K562 (cell line): ENCODE results near the gene ZFP64. TPM values are rescaled to one million over a fixed set of nuclear protein-coding genes. Genes with fewer than 3 reads are reported as not detected.

Source experiments
- ATAC-seq: fragments of 200-7000 bp; cut with Tn5 transposase; 3 replicates; pipeline ENCODE4 v1.9.1; 2020; ENCODE audit warnings: moderate library complexity
- BruUV-seq: library from RNA; stranded (reverse); fragments of 400-500 nt; replicated peaks from 2 replicates; lab custom pipeline; 2021; lab: Mats Ljungman, UMichigan
- CTCF ChIA-PET: fragments of 300-600 bp; formaldehyde crosslinking; extraction: SDS; loops from one replicate; lab custom pipeline; 2021; ENCODE audit warnings: low intra/inter-chr PET ratio; lab: Yijun Ruan, JAX
- POLR2A ChIA-PET: fragments of 300-600, 350-650 bp; sonication (Branson Sonifier 250); formaldehyde crosslinking; extraction: SDS; loops from one replicate; lab custom pipeline; 2021; ENCODE audit warnings: antibody characterized with exemption, inconsistent platforms; lab: Yijun Ruan, JAX
- DNase-seq, 4 experiments: peaks; one replicate each; pipeline versions ENCODE4 v3.0.0 to v3.0.0-alpha.2; 2011 to 2018; ENCODE audit warnings: low spot score in 3 of 4, mixed read lengths in 3 of 4; ENCODE audit errors: extremely low read depth in 1 of 4
- FAIRE-seq: peaks from 2 replicates; lab custom pipeline; 2011; peaks lifted over from hg19 to GRCh38; lab: Jason Lieb, UNC
- H2AFZ ChIP-seq: 2 replicates; pipeline ENCODE4 v1.6.0; 2011; ENCODE audit warnings: low read depth, low read length, control low read depth, inconsistent platforms
- H3K27ac ChIP-seq: fragments of 200-600 bp; 3 replicates; pipeline ENCODE4 v1.8.0; 2011; ENCODE audit warnings: low read depth, mild to moderate bottlenecking, control low read depth, inconsistent platforms, low read length, moderate library complexity, mixed read lengths; ENCODE audit errors: extremely low read depth
- H3K27me3 ChIP-seq, 2 experiments: fragments of 300-600 bp in 1 of 2; 2 replicates in 1 of 2; 3 replicates in 1 of 2; pipeline versions ENCODE4 v1.6.0 to v1.8.0; 2011; ENCODE audit warnings: inconsistent platforms in 2 of 2, low read length in 2 of 2, mild to moderate bottlenecking in 1 of 2, mixed read lengths in 1 of 2, moderate library complexity in 1 of 2; ENCODE audit not compliant: control insufficient read depth in 2 of 2, insufficient read depth in 2 of 2
- H3K36me3 ChIP-seq: fragments of 300-600 bp; 3 replicates; pipeline ENCODE4 v1.8.0; 2011; ENCODE audit warnings: mild to moderate bottlenecking, low read length, inconsistent platforms; ENCODE audit not compliant: control insufficient read depth, insufficient read depth
- H3K4me1 ChIP-seq, 2 experiments: fragments of 200-600 bp in 1 of 2; replicated peaks in 1 of 2; 2 replicates in 1 of 2; 3 replicates in 1 of 2; pipeline versions ENCODE4 v1.5.1 to v1.8.0; 2011; ENCODE audit warnings: inconsistent platforms in 2 of 2, low read length in 2 of 2, mild to moderate bottlenecking in 1 of 2, mixed read lengths in 1 of 2, moderate library complexity in 1 of 2; ENCODE audit not compliant: control insufficient read depth in 2 of 2, insufficient read depth in 2 of 2
- H3K4me2 ChIP-seq: 2 replicates; pipeline ENCODE4 v1.6.1; 2011; ENCODE audit warnings: low read length, control low read depth, inconsistent platforms, mixed read lengths; ENCODE audit not compliant: insufficient read depth
- H3K4me3 ChIP-seq: fragments of 200-600 bp; sonication (generic), shearing (Covaris generic); 2 replicates; pipeline ENCODE4 v1.5.1; 2016; ENCODE audit warnings: control low read depth, inconsistent platforms
- H3K79me2 ChIP-seq: fragments of 200-600 bp; 3 replicates; pipeline ENCODE4 v1.8.0; 2011; ENCODE audit warnings: low read length, inconsistent platforms; ENCODE audit not compliant: control insufficient read depth, insufficient read depth
- H3K9ac ChIP-seq, 2 experiments: 2 replicates each; pipeline versions ENCODE4 v1.6.0 to v1.6.1; 2011; ENCODE audit warnings: low read depth in 2 of 2, low read length in 2 of 2, control low read depth in 1 of 2, inconsistent platforms in 1 of 2, mild to moderate bottlenecking in 1 of 2, mixed read lengths in 1 of 2; ENCODE audit not compliant: insufficient read depth in 1 of 2
- H3K9me1 ChIP-seq: one replicate; pipeline ENCODE4 v1.6.0; 2011; ENCODE audit warnings: inconsistent platforms, mild to moderate bottlenecking, low read length, moderate library complexity; ENCODE audit not compliant: control insufficient read depth, insufficient read depth
- H3K9me3 ChIP-seq: replicated peaks from 2 replicates; pipeline ENCODE4 v1.5.1; 2011; ENCODE audit warnings: low read depth, low read length, inconsistent platforms; ENCODE audit not compliant: control insufficient read depth, insufficient read depth
- H4K20me1 ChIP-seq: replicated peaks from 2 replicates; pipeline ENCODE4 v1.6.1; 2011; ENCODE audit warnings: low read length, inconsistent platforms, mixed read lengths; ENCODE audit not compliant: control insufficient read depth, insufficient read depth
- CTCFL ChIP-seq: IDR thresholded peaks from 2 replicates; pipeline ENCODE4 v1.6.1; 2011; ENCODE audit warnings: borderline replicate concordance, low read depth, mild to moderate bottlenecking, moderate library complexity, low read length; ENCODE audit not compliant: insufficient read depth, poor library complexity, severe bottlenecking
- ELF1 ChIP-seq: fragments of 200-800 bp; sonication (Bioruptor generic); IDR thresholded peaks from 2 replicates; pipeline ENCODE4 v1.6.1; 2016; ENCODE audit warnings: missing genetic modification characterization, missing compliant biosample characterization
- MGA ChIP-seq: fragments of 450-650 bp; IDR thresholded peaks from 2 replicates; pipeline ENCODE4 v1.6.1; 2016; ENCODE audit warnings: mild to moderate bottlenecking, moderate library complexity
- NRF1 ChIP-seq, 2 experiments: fragments of 450-650 bp; IDR thresholded peaks in 1 of 2; conservative IDR thresholded peaks in 1 of 2; 2 replicates each; pipeline ENCODE4 v1.6.1; 2014; ENCODE audit warnings: mild to moderate bottlenecking in 2 of 2
- RCOR1 ChIP-seq, 2 experiments: IDR thresholded peaks; 2 replicates each; pipeline ENCODE4 v1.6.1; 2012; ENCODE audit warnings: low read depth in 2 of 2, low read length in 2 of 2, borderline replicate concordance in 1 of 2, improper control_type of control experiment in 1 of 2
- ZNF57 ChIP-seq: fragments of 450-650 bp; formaldehyde crosslinking; IDR thresholded peaks from 2 replicates; pipeline ENCODE4 v1.4.0; 2020; ENCODE audit warnings: mild to moderate bottlenecking, moderate library complexity
- whole genome bisulfite sequencing: fragments of 100-300 bp; shearing (Covaris generic); methylation state at CpG from one replicate; pipeline ENCODE4 v1.1.6; 2016; ENCODE audit warnings: low coverage, mixed read lengths; ENCODE audit not compliant: insufficient coverage; ENCODE audit errors: missing lambda C conversion rate; 5-methylcytosine and 5-hydroxymethylcytosine counted together
- in situ Hi-C: fragments of 300-500 bp; cut with MboI; formaldehyde crosslinking; loops from 4 replicates; pipeline ENCODE4 v1.15.0; 2018; ENCODE audit warnings: inconsistent platforms, mixed read lengths
- intact Hi-C: fragments of 100-400 bp; cut with micrococcal nuclease; formaldehyde crosslinking; loops from 2 replicates; pipeline ENCODE4 v1.14.2; 2022
- polyA plus RNA-seq, 8 experiments: library from polyadenylated mRNA; depleted of rRNA in 4 of 8; stranded (reverse) in 5 of 8; unstranded in 3 of 8; fragments of >200 nt; fragmentation: Nextera tagmentation in 2 of 8; fragmentation: Illumina TruSeq in 1 of 8; extraction: Ambion mirVana in 2 of 8; extraction: Trizol in 1 of 8; gene quantifications; 2 replicates each; pipeline versions ENCODE4 v1.2.1 to v1.2.3, GENCODE V29; 2011 to 2014; ENCODE audit warnings: inconsistent platforms in 1 of 8, missing spikeins in 1 of 8
- total RNA-seq, 7 experiments: library from RNA; depleted of rRNA in 6 of 7; stranded (reverse); fragments of >200 nt in 6 of 7; fragmentation: Illumina TruSeq in 2 of 7; extraction: Trizol in 2 of 7; gene quantifications; 2 replicates each; pipeline versions ENCODE4 v1.2.1 to v1.2.3, GENCODE V29; 2011 to 2021; ENCODE audit warnings: low replicate concordance in 1 of 7

Gene ZFP64
- total and polyA plus RNA-seq, 9 of the 15 experiments (the other 6 are each of a cell fraction or from before 2014, with no cell fraction given) = 1.4 to 13.4 (median 7.0) TPM

GRCh38 chr20:52190437-52191131 is 995 bp downstream of the ZFP64 start (continued):
- TF ChIP-seq ZNF57 (no peak), RCOR1 (IDR thresholded peaks at IDR 0.05; ENCODE audit: borderline replicate concordance in 1 of 2, low read depth in 2 of 2, low read length in 2 of 2) (0 out of 4 replicates have a peak, but pooled peaks of 1 of the 2 experiments have one; percentile 11), NRF1 (conservative IDR thresholded peaks at IDR 0.05 in 1 of 2, IDR thresholded peaks at IDR 0.05 in 1 of 2) (peak; percentile 20 to 22; a peak in 1 of 4 replicates), ELF1 (tag) (no peak)

DNA sequence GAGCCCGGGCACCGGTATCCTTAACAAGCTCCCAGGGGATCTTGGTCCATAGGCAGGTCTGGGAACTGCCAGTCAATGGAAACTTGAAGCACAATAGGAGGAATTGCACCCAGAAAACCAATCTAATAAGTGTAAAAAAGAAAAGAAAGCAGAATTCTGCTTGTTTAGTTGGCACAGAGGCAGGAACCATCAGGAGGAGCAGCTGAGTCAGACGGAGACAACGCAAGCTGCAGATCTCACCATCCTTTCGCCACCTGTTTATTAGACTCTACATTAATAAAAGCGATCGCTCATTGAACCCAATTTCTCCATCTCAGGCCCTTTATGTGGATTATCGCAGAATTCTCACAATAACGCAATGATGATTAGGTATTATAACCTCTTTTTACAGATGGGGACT is 9.8 kb downstream of the ZFP64 start:
- DNase-seq = no peak
- intact Hi-C loops = no loop called here
- ATAC-seq = no peak
- Histone ChIP-seq H3K4me3 (no peak overlapping the region), H3K9ac (no peak overlapping the region), H3K27me3 (no peaks in the 10 kb centered on the region), H3K79me2 (no peaks in the 10 kb centered on the region), H2AFZ (no peak overlapping the region), H3K9me1 (no peaks in the 10 kb centered on the region), H3K4me1 (no peaks in the 10 kb centered on the region), H3K4me2 (no peak overlapping the region), H4K20me1 (no peaks in the 10 kb centered on the region), H3K9me3 (0 out of 2 replicates have a peak, but pooled peaks cover 2% of the 10 kb centered on the region), H3K27ac (no peak overlapping the region), H3K36me3 (peaks cover 34% of the 10 kb centered on the region; the same call in 1 of the 3 replicates)
- in situ Hi-C loops = no loop called here
- CTCF ChIA-PET = no interaction called here
- POLR2A ChIA-PET = no interaction called here
- WGBS = 97% methylated on average over 8 of the region's 9 CpGs
- no TSS peak for BruUV-seq
- no peak for FAIRE-seq
- TF ChIP-seq CTCFL (no peak), MGA (no peak)
